HuH-7 (cell line): ENCODE data around the gene FCHO1.
A peak's percentile ranks its signal among the peaks of the same experiment; 100 is the strongest.

Experiments
- DNase-seq: peaks from one replicate; pipeline ENCODE4 v3.0.0; 2011; ENCODE audit warnings: low spot score

Gene FCHO1

DNA sequence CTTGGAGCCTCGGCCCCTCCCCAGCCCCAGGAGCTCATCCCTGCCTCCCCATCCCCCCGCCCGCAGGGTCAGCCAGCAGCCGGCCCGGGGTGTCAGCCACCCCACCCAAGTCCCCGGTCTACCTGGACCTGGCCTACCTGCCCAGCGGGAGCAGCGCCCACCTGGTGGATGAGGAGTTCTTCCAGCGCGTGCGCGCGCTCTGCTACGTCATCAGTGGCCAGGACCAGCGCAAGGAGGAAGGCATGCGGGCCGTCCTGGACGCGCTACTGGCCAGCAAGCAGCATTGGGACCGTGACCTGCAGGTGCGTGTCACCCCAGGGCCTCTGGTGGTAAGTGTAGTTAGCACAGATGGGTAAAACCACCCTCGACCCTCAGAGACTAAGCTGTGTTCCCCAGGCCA, 18.1 kb upstream of the FCHO1 start:
- DNase-seq, result no peak

- DNase-seq, result no peak
These were observed 17.1 kb upstream of the FCHO1 start for GRCh38 chr19:17734146-17734545.

GRCh38 chr19:17735410-17735809, 15.9 kb upstream of the FCHO1 start:
- no peak for DNase-seq

DNA sequence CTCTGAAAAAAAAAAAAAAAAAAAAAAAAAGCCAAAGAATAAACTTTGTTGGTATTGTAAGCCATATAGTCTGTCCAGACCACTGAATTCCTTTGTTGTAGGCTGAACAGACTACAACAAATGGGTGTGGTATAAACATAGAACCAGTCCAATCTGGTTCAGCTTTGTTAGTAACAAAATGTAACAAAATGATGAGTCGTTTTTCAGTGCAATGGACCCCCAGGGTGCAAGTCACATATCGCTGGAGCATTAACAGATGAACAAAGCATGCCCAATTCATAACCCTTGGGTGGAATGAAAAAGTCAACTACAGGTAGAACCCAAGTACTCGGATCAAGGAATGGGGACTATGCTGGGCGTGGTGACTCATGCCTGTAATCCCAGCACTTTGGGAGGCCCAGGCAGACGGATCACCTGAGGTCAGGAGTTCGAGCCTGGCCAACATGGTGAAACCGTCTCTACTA, 13.6 kb upstream of the FCHO1 start:
- DNase-seq, result no peak

DNA sequence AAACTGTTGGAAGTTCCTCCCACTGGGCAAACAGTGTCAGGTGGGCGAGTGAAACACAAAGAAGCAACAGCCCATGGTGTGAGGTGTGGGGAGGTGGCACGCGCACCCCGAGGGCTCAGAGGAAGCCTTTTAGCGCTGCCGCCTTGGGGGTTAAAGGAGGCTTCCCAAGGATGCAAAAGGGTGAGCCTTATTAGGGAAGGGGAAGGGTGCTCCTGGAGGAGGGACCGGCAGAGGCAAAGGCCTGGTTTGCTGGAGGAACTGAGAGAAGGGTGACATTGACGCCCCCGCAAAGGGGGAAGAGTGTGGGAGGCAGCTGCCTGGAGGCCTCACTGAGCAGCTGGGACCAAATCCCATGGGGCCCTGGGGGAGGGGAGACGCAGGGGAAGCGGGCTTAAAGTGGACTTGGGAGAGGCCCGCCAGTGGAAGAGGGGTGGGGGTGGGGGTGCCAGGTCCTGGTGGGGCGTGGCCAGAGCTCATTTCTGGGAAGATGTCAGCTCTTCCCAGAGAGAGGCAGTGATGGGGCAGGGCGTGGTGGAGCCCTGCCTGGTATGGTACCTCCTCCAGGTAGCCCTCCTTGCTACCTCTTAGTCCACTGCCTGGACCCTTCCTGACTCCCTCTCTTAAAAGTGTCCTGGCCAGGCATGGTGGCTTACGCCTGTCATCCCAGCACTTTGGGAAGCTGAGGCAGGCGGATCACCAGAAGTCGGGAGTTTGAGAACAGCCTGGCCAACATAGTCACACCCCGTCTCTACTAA, 12.0 kb upstream of the FCHO1 start:
- DNase-seq, result no peak

GRCh38 chr19:17741456-17741855, 9.8 kb upstream of the FCHO1 start:
- DNase-seq, result no peak

- no peak for DNase-seq
These were observed 7.2 kb upstream of the FCHO1 start for GRCh38 chr19:17743874-17744580.

DNA sequence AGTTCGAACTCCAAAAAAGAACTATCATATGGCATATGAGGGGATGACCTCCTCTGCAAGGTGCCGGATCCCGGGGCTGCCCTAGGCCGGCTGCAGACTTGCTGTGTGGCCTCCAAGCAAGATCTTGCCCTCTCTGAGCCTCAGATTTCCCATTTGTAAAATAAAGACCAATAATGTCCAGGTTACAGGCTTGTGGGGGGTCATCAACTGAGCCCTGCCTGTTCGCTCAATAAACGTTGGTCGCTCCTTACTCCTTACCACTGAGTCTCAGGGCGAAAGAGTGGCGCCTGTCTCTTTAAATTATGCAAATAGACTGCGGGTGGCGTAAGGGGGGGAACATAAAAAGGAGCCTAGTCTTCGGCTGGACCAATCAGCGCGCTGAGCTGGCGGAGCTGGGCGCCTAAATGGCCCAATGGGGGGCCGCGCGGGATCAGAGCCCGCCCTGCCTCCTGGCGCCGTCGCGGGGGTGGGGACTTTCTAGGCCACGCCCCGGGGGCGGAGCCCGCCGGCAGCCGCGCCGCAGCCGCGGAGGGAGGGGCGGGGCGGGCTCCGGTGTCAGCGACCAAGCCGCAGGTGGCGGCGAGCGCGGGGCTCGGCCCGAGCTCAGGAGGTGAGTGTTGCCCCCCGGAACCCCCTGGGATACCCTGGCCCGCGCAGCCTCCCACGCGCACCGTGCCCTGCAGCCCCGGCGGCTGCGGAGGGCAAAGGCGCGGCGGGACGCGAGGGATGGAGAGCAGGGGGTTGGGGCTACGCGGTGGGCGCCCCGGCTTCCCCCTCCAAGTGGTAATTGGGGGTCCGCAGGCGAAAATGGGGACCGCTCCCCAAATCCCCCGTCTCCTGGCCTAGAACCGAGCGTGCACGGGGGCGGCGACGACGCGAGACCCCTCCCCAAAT, 3.8 kb upstream of the FCHO1 start:
- DNase-seq, result peak; percentile 97

GRCh38 chr19:17748884-17749638, 2.2 kb upstream of the FCHO1 start:
- DNase-seq, result no peak

- no peak for DNase-seq
These were observed 1.4 kb upstream of the FCHO1 start for GRCh38 chr19:17749912-17750317.

DNA sequence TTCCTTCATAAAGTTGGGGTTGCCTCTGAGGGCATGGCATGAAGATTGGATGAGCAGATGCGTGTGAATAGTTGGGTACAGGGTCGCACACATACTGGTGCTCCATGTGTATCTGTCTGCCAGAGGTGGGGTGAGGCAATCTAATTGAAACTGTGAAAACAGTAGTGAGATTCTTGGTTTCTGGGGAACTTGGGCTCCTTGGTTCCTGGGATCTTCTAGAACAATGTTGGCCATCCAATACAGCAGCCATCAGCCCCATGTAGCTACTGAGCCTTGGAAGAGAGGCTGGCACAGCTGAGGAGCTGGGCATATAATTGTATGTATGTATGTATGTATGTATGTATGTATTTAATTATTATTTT, 616 bp downstream of the FCHO1 start:
- DNase-seq, result no peak

GRCh38 chr19:17752865-17753639, 1.8 kb downstream of the FCHO1 start:
- DNase-seq, result no peak

DNA sequence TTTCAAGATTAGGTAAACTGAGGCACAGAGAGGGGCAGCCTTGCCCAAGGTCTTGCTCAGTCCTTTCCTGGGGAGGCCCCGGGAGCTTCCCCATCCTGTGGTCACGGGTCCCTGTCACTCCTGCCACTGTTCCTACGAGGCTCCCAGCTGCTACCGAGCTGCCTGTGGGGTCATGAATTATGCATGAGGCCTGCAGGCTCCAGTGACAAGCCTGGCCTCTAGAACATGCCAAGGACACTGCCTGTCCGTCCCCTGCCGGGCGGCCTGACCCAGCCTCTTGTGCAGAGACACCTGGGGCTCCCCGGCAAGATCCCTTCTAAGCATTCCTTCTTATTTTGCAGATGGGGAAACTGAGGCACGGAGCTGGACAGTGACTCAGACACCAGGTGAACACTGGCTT, 2.7 kb downstream of the FCHO1 start:
- no peak for DNase-seq

- no peak for DNase-seq
These were observed 3.6 kb downstream of the FCHO1 start for GRCh38 chr19:17754634-17755442.

GRCh38 chr19:17755443-17755890, 4.2 kb downstream of the FCHO1 start:
- DNase-seq, result no peak

- DNase-seq, result no peak
These were observed 4.8 kb downstream of the FCHO1 start for GRCh38 chr19:17755977-17756670.

DNA sequence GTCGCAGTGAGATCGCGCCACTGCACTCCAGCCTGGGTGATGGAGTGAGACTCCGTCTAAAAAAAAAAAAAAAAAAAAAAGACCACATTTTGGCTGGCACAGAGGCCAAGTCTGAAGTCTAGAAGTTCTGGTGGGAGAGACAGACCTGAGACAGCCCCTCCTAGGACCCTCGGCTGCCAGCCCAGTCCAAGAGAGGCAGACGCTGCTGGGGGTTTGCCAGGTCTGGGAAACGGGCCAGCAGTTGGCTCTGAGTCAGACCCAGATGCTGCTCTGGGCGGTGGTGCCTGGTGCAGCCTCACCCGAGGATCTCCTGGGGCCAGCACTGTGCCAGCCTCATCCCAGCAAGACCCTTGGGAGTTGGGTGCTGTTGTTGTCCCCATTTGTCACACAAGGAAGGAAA, 5.8 kb downstream of the FCHO1 start:
- DNase-seq, result no peak

DNA sequence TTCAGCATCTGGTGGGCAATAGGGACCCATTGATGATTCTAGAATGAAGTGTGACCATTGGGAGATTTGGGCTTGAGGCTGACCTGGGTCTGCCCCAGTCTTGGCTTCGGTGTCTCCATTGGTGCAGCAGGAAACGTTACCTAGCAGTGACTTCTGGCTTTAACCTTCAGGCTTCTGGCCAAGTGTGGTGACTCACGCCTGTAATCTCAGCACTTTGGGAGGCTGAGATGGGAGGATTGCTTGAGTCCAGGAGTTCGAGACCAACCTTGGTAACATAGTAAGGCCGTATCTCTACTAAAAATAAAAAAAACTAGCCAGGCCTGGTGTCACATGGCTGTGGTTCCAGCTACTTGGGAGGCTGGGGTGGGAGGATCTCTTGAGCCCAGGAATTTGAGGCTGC, 7.2 kb downstream of the FCHO1 start:
- DNase-seq, result no peak

DNA sequence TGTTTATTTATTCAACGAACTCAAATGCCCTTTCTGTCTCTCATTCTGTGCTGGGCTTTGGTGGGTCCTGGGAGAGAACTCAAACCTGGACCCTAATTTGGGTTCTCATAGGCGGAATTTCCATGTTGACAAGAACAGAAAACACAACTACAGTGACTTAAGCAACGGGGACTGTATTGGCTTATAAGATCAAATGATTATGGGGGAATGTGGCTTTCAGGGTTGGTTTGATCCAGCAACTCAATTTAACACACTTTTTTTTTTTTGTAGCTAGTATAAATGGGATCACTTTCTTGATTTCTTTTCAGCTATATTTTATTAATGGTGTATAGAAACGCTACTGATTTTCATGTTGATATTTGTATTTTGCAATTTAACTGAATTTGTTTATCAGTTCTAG, 9.9 kb downstream of the FCHO1 start:
- no peak for DNase-seq
